Medulla oblongata (tissue), 1 donor: ENCODE data around the gene PPP1R12B.
A peak's percentile ranks its signal among the peaks of the same experiment; 100 is the strongest.
"Not testable (repeated sequence)": the region's sequence is repeated elsewhere in the genome, so short reads cannot be mapped to it uniquely, and the experiment has no call there.

Experiments used
- DNase-seq: peaks from one replicate; pipeline ENCODE4 v3.0.0-alpha.2; 2015; ENCODE audit errors: extremely low spot score

PPP1R12B gene

GRCh38 chr1:202405928-202406327 lies 57.4 kb downstream of the PPP1R12B start:
- peak; percentile 69 for DNase-seq

DNA sequence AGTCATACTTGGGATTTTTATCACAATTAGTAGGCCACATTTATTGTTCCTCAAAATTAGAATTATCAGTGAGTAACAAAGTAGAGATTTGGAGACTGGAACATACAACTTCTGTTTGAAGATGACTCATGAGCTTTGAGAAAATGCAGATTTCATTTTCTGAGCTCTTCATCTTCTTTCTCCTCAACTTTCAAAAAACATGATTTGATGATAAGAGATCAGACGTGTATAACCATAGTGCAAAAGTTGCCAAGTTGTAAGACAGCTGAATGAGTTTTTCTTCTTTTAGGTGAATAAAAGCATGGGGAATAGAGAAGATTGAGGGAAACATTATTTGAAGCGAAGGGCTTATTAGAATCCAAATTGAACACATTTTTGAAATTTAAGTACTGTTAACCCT lies 58.4 kb downstream of the PPP1R12B start:
- not testable (repeated sequence) for DNase-seq

DNA sequence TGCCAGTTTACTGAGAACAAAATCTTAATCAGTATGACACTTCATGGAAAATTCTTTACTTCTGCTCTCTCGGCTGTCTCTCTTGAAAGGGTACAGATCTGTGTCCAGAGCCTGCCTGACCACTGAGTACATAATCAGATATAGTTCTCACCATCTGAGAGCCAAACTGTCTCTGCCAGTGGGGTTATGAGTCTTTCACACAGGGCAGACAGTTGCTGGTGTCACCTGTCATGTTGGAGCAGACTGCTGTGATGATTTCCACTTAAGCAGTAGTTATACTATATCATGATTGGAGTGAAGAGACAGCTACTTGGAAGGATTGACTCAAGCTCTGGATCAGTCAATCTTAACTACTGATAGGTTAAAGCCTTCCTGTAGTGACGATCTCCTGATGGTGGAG lies 58.9 kb downstream of the PPP1R12B start:
- DNase-seq, result not testable (repeated sequence)

- DNase-seq, result peak; percentile 29
These were observed 61.8 kb downstream of the PPP1R12B start for GRCh38 chr1:202410251-202410650.

DNA sequence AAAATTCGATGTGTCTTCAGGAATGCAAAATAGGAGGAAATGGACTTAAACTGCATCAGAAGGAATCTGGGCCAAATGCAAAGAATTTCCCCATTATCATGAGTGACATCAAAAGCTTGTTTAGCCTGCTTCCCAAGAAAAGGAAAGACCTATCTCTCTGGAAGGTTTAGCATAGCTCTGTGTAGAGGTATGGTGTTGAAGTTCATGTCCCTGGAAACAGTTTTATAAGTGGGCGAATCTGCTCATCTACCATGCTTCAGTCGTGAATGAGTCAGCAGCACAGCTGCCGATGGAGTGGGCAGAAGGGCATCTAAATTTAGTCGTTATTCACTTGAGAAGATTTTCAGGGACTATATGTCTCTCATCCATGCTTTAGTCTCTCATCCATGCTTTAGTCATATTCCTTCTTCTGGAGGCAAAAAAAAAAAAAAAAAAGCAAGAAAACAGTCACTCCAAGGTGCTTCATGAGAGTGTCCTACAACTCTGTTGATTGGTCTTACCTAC lies 62.4 kb downstream of the PPP1R12B start:
- peak; percentile 30 for DNase-seq

DNA sequence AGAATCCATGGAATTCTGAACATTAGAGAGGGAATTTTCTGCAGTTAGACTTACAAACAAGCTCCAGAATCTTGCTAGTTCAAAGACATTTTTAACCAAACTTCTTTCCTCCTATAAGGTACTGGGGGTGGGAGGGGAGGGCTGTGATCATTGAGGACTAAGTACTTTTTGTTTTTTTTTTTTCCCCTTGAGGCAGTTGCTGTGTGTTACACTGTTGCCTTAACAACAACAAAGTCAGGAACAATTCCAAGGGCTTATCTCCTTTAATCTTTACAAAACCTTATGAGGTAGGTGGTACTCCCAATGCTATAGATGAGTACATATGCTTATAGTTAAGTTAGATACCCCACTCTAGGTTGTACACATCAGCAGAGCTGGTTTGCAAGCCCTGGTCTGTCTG lies 62.9 kb downstream of the PPP1R12B start:
- no peak for DNase-seq

- DNase-seq, result not testable (repeated sequence)
These were observed 63.9 kb downstream of the PPP1R12B start for GRCh38 chr1:202412421-202412820.

- peak; percentile 77 for DNase-seq
These were observed 68.1 kb downstream of the PPP1R12B start for GRCh38 chr1:202416641-202417040.

DNA sequence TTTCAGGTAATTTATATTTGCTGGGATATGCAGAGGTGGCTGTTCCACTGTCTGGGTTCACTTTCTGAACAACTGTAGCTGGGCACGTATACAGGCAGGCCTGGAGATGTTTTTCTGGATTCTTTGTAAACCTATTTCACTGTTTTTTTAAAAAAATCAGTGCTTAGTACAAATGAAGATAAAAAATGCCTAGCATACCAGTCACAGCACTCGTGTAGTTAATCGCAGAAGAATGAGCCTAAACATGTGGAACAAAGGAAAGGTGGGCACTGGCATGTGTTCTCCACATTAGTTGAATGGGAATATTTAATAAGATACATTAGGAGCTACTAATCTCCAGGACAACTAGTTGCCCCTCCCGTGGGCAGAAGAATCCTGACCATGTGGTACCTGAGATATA lies 68.6 kb downstream of the PPP1R12B start:
- DNase-seq, result not testable (repeated sequence)

GRCh38 chr1:202417762-202418201 lies 69.3 kb downstream of the PPP1R12B start:
- DNase-seq, result peak; percentile 84

DNA sequence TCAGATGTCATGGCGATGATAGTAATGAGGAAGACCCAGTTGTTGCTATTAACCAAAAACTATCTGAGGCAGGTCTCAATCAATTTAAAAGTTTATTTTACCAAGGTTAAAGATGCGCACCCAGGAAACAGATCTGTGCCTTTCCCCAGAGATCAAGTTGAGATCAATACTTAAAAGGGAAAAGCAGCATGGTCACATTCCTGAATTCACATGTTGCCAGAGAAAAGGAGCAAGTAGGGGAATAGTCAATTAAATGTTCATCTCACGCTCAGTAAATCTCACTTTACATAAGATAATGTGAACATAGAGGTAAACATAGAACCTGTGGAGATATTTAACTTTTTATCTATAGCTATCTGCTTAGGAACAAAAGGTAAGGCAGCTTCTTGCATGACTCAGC lies 71.2 kb downstream of the PPP1R12B start:
- not testable (repeated sequence) for DNase-seq

DNA sequence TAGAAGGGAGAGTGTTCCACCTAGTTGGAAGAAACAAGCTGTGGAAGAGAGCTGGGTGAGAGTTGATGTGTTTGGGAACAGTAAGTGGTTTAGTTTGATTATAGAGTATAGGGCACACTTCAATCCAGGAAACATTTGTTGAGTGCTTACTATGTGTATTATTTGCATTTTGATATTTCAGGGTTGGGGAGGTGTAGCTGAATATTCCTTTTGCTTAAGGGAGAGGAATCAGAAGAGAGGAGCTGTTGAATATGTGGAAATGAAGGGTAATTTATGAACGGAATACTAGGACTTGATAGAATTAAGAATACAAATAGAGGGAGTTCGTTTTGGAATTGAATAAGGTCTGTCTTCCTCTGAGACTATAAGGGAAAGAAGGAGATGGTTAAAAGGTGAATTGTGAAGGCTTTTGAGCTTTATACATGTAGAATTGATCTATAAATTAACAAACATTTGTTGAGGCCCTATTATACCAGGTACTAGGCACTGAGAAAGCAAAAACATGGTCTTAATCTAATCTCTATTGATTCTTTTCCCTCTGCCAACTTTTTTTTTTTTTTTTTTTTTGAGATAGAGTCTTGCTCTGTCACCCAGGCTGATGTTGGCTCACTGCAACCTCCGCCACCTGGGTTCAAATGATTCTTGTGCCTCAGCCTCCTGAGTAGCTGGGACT lies 72.1 kb downstream of the PPP1R12B start:
- DNase-seq, result not testable (repeated sequence)

DNA sequence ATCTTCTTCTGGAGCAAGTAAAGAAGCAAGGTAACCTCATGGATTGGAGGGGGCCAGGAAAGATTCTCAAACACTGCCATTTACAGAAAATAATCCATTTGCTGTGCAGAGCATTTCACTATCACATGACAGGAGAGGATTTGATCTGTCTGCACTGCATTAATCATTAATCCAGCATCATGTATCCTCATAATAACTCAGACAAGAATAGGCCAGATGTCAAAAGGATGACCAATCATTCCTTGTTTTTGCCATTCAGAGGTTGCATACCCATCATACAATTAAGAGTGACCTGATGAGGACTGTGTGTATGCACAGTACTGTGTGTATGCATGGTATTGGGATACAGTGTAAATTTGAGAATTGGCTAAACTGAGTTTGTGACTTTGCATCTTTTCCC lies 74.2 kb downstream of the PPP1R12B start:
- DNase-seq, result not testable (repeated sequence)

DNA sequence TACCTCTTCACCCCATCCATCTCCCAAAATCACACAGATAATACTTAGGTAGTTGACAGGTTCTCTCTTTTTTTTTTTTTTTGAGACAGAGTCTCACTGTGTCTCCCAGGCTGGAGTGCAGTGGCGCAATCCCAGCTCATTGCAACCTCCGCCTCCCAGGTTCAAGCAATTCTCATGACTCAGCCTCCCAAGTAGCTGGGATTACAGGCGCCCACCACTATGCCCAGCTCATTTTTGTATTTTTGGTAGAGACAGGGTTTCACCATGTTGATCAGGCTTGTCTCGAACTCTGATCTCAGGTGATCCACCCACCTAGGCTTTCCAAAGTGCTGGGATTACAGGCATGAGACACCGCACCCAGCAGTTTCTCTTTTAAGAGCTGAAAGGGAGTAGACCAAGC lies 75.8 kb downstream of the PPP1R12B start:
- not testable (repeated sequence) for DNase-seq

DNA sequence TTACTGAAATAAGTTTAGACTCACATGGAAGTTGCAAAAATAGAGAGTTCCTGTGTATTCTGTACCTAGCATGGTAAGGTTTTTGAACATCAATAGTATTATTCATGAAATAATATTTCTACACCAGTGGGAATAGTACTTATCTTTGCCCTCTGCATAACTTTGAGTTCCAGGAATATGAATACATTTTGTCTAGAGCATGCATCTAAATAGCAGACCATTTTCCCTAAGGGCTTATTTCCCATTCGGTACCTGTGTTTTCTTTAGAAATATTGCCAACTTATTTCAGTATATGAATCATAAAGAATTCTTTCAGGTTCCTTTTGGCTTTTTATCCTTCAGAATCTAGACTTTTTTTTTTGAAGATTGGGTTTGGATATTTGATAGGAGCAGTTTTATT lies 81.6 kb downstream of the PPP1R12B start:
- not testable (repeated sequence) for DNase-seq

DNA sequence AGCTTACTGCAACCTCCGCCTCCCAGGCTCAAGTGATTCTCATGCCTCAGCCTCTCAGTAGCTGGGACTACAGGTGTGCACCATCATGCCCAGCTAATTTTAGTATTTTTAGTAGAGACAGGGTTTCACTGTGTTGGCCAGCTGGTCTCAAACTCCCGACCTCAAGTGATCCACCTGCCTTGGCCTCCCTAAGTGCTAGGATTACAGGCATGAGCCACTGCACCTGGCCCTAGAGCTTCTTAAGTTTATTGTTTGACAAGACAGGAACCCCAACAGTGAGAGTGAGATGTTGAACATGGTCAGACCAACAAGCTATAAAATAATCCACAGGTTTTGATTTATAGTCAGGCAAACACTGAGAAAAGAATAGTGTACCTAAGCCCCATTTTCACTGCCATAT lies 83.8 kb downstream of the PPP1R12B start:
- not testable (repeated sequence) for DNase-seq

DNA sequence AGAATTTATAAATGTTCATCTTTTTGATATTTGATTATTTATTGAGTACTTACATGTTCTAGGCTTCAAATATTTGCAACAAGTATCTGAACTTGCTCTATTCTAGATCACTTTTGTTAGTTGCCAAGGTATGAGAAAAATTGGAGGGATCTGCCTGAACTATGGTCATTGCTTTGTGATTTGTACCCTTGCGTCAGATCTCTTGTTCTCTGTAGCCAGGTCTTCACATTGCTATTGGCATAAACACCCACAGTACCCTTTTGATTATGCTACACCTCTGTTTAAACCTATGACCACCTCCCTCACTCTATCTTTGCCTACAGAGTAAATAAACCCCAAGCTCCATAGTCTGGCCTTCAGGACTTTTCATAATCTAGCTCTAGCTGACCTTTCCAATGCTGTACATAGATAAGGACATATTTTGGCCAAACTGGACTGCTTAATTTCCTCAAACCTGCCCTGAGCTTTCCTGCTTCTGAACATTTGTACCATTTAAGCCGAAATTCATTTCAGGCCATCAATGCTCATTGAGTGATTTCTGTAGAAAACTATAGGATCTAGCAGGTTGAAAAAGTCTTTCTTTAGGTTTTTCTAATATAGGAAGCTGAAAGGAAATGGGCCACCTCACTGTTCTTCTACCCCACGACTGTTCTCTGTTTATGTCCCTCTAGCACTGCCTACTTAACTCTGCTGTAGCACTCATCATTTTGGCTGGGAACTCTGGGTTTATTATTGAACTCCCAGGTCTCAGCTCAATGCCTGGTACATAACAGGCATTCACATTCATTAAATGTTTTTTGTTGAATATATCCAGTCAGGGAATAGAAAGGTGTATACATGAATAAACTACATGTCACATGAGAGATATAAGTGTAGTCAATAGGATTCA lies 84.9 kb downstream of the PPP1R12B start:
- DNase-seq, result no peak

GRCh38 chr1:202434059-202434458 lies 85.6 kb downstream of the PPP1R12B start:
- no peak for DNase-seq

DNA sequence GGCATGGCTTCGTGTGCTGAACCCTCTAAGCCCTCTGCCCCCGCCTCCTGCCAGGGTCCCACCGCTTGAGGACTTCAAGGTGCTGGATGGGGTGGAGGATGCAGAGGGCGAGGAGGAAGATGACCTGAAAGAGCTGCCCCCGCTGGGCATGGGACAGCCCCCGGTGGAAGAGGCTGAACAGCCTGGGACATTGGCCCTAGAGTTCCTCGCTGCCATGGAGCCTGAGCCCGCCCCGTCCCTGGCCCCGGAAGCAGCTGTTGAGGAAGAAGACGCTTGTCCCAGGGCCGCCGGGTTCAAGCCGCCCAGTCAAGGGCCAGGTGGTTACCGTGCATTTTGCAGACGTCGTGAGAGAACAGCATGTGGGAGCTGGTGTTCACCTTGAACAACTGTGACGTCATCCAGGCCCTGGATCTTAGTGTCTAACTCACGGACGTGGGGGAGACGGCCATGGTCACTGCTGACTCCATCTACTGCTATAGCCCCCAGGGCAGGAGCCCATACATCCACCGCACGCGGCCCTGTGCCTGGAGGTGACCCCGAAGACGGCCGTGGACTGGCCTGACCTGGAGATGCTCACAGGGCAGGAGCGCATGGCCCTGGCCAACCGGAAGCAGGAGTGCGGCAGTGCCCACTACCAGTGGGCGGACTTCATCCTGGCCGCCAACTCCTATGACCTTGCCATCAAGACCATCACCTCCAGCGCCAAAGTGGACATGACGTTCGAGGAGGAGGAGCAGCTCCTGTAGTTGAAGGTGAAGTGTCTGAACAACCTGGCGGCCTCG lies 90.1 kb downstream of the PPP1R12B start:
- no peak for DNase-seq

DNA sequence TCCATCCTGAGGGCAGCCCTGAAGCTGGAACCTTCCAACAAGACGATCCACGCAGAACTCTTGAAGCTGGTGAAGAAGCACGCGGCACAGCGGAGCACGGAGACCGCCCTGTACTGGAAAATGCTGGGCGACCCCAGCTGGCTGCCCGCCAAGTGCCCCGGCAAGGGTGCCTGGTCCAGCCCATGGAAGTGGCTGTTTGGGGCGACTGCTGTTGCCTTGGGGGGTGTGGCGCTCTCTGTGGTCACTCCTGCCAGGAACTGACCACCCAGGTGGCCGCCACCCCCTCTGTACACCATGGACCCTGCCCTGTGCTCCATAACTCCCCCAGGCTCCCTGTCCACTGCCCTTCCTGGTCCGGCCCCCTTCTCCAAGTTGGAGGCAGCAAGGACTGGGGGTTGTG lies 90.8 kb downstream of the PPP1R12B start:
- DNase-seq, result no peak

DNA sequence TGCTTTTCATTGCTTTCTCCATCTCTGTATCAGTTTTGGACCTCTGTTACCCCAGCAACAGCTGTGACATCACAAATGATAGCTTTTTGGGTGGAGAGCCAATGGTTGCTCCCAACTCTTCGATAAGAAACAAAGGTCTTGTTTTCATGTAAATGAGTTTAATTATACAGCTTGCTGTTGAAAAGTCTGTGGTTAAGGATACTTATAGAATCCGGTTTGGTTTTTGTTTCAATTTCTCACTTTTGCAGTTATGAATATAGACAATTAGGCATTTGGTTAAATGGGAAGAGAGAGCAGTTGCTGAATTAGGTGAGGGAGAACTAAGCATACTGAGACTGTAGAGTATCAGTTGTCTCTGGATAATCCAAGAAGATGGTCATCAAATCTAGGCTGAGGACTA lies 99.6 kb downstream of the PPP1R12B start:
- DNase-seq, result not testable (repeated sequence)

DNA sequence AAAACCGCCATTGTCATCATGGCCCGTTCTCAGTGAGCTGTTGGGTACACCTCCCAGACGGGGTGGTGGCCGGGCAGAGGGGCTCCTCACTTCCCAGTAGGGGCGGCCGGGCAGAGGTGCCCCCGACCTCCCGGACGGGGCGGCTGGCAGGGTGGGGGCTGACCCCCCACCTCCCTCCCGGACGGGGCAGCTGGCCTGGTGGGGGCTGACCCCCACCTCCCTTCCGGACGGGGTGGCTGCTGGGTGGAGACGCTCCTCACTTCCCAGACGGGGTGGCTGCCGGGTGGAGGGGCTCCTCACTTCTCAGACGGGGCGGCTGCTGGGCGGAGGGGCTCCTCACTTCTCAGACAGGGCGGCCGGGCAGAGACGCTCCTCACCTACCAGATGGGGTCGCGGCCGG lies 103.1 kb downstream of the PPP1R12B start:
- DNase-seq, result not testable (repeated sequence)
